Calu3 (cell line): Measurements from ENCODE around the gene C7orf33. TPM values are rescaled to one million over a fixed set of nuclear protein-coding genes. Genes with fewer than 3 reads are reported as not detected.

Experiments
- BruUV-seq: library from RNA; stranded (reverse); fragments of 400-500 nt; replicated peaks from 2 replicates; lab custom pipeline; 2021; lab: Mats Ljungman, UMichigan
- CTCF ChIA-PET: fragments of 300-600 bp; sonication (Branson Sonifier 250); formaldehyde crosslinking; loops from one replicate; lab custom pipeline; 2022; ENCODE audit warnings: antibody characterized with exemption; lab: Charles Lee
- DNase-seq: peaks from one replicate; pipeline ENCODE4 v3.0.0; 2022
- H3K27ac Mint-ChIP-seq: one replicate; pipeline ENCODE4 v1.8.0; 2022; ENCODE audit warnings: mixed read lengths; ENCODE audit not compliant: unreplicated experiment
- H3K27me3 Mint-ChIP-seq: one replicate; pipeline ENCODE4 v1.8.0; 2022; ENCODE audit warnings: mixed read lengths; ENCODE audit not compliant: unreplicated experiment
- H3K36me3 Mint-ChIP-seq: one replicate; pipeline ENCODE4 v1.8.0; 2022; ENCODE audit warnings: mild to moderate bottlenecking, moderate library complexity, mixed read lengths; ENCODE audit not compliant: insufficient read depth, unreplicated experiment
- H3K4me1 Mint-ChIP-seq: one replicate; pipeline ENCODE4 v1.8.0; 2022; ENCODE audit warnings: mild to moderate bottlenecking, low read depth, mixed read lengths; ENCODE audit not compliant: unreplicated experiment
- H3K4me3 Mint-ChIP-seq: one replicate; pipeline ENCODE4 v1.8.0; 2022; ENCODE audit warnings: mild to moderate bottlenecking, low read depth, moderate library complexity, mixed read lengths; ENCODE audit not compliant: unreplicated experiment
- H3K9me3 Mint-ChIP-seq: one replicate; pipeline ENCODE4 v1.8.0; 2022; ENCODE audit warnings: low read depth, mixed read lengths; ENCODE audit not compliant: unreplicated experiment
- CTCF ChIP-seq: fragments of 200-600 bp; IDR thresholded peaks from one replicate; pipeline ENCODE4 v1.8.0; 2022; ENCODE audit warnings: antibody characterized with exemption; ENCODE audit not compliant: unreplicated experiment
- intact Hi-C: fragments of 100-400 bp; cut with micrococcal nuclease; formaldehyde crosslinking; loops from one replicate; pipeline ENCODE4 v1.10.0; 2022; ENCODE audit not compliant: unreplicated experiment
- total RNA-seq: library from RNA; stranded (reverse); gene quantifications from 2 replicates; pipeline ENCODE4 v1.2.3, GENCODE V29; 2022

The C7orf33 gene
- total RNA-seq, 1 experiment from 2014 or later, result not detected

- CTCF ChIA-PET, result interaction anchor here (0.7 kb wide), 1 partner anchor 10 kb away, joined by 4 read pairs; no protein-coding TSS in a partner anchor
- DNase-seq, result no peak
- Mint-ChIP-seq H3K9me3 (no peaks in the 10 kb centered on the region), H3K27ac (no peak overlapping the region), H3K36me3 (no peaks in the 10 kb centered on the region), H3K27me3 (peaks cover 27% of the 10 kb centered on the region), H3K4me3 (no peak overlapping the region), H3K4me1 (no peaks in the 10 kb centered on the region)
- intact Hi-C loops, result no loop called here
- TF ChIP-seq CTCF, result no peak
- no TSS peak for BruUV-seq
Measured at GRCh38 chr7:148626828-148627227, 36.3 kb downstream of the C7orf33 start.

- CTCF ChIA-PET, result interaction anchor here (0.7 kb wide), 1 partner anchor 452 kb away, joined by 4 read pairs; no protein-coding TSS in a partner anchor
- intact Hi-C loops, result no loop called here
- no TSS peak for BruUV-seq
- no peak overlapping the region for H3K4me3 Mint-ChIP-seq
- no peak overlapping the region for H3K27ac Mint-ChIP-seq
- H3K4me1 Mint-ChIP-seq, result no peaks in the 10 kb centered on the region
- H3K27me3 Mint-ChIP-seq, result peaks cover 39% of the 10 kb centered on the region
- no peaks in the 10 kb centered on the region for H3K9me3 Mint-ChIP-seq
- no peak for TF ChIP-seq CTCF
- no peaks in the 10 kb centered on the region for H3K36me3 Mint-ChIP-seq
- no peak for DNase-seq
Measured at GRCh38 chr7:148628011-148628410, 37.4 kb downstream of the C7orf33 start.

- no peaks in the 10 kb centered on the region for H3K4me1 Mint-ChIP-seq
Measured at GRCh38 chr7:148630078-148630477, 39.5 kb downstream of the C7orf33 start.

GRCh38 chr7:148633761-148634160 lies 43.2 kb downstream of the C7orf33 start:
- TF ChIP-seq CTCF, result no peak
- H3K9me3 Mint-ChIP-seq, result no peaks in the 10 kb centered on the region
- CTCF ChIA-PET, result interaction anchor here (0.7 kb wide), 1 partner anchor 432 kb away, joined by 3 read pairs; no protein-coding TSS in a partner anchor
- H3K27me3 Mint-ChIP-seq, result peaks cover 40% of the 10 kb centered on the region
- no peak overlapping the region for H3K27ac Mint-ChIP-seq
- intact Hi-C loops, result no loop called here
- DNase-seq, result no peak
- no peak overlapping the region for H3K4me3 Mint-ChIP-seq
- H3K36me3 Mint-ChIP-seq, result no peaks in the 10 kb centered on the region
- H3K4me1 Mint-ChIP-seq, result no peaks in the 10 kb centered on the region
- BruUV-seq, result no TSS peak

More at GRCh38 chr7:148630078-148630477, 39.5 kb downstream of the C7orf33 start:
- CTCF ChIA-PET, result no interaction called here
- DNase-seq, result no peak
- BruUV-seq, result no TSS peak
- TF ChIP-seq CTCF, result no peak
- no peak overlapping the region for H3K27ac Mint-ChIP-seq
- intact Hi-C loops, result no loop called here
- H3K4me3 Mint-ChIP-seq, result no peak overlapping the region
- H3K27me3 Mint-ChIP-seq, result peaks cover 40% of the 10 kb centered on the region
- H3K9me3 Mint-ChIP-seq, result no peaks in the 10 kb centered on the region
- H3K36me3 Mint-ChIP-seq, result no peaks in the 10 kb centered on the region
